Measurements from ENCODE around the gene NDUFB2.
A peak's percentile ranks its signal among the peaks of the same experiment; 100 is the strongest.
"Not testable (repeated sequence)": the region's sequence is repeated elsewhere in the genome, so short reads cannot be mapped to it uniquely, and the experiment has no call there.

Gene NDUFB2

DNA sequence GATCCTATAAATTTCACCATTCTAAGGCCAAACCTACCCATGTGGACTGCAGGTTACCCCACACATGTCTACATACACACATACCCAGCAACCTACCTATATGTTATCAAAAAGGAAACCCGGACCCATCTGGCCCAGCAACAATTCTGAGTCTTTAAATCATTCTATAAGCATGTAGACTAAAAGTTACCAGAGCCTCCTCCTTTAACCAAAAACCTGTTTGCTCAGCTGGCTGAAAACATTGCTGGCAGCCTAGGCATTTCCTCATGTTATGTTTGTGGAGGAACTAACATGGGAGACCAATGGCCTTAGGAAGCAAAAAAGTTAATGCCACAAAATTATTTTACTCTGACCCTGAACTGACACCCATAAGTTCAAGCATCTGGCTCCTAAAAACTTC, 29.0 kb upstream of the NDUFB2 start:
- no peak overlapping the region for H3K4me3 ChIP-seq (ENCODE audit: low read depth, low read length)
- no peak for DNase-seq (ENCODE audit: low read depth)
- TF ChIP-seq, protein P1, sequence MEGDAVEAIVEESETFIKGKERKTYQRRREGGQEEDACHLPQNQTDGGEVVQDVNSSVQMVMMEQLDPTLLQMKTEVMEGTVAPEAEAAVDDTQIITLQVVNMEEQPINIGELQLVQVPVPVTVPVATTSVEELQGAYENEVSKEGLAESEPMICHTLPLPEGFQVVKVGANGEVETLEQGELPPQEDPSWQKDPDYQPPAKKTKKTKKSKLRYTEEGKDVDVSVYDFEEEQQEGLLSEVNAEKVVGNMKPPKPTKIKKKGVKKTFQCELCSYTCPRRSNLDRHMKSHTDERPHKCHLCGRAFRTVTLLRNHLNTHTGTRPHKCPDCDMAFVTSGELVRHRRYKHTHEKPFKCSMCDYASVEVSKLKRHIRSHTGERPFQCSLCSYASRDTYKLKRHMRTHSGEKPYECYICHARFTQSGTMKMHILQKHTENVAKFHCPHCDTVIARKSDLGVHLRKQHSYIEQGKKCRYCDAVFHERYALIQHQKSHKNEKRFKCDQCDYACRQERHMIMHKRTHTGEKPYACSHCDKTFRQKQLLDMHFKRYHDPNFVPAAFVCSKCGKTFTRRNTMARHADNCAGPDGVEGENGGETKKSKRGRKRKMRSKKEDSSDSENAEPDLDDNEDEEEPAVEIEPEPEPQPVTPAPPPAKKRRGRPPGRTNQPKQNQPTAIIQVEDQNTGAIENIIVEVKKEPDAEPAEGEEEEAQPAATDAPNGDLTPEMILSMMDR (IDR thresholded peaks at IDR 0.05; ENCODE audit: insufficient read depth, low read depth, low read length, missing control alignments), result no peak

DNA sequence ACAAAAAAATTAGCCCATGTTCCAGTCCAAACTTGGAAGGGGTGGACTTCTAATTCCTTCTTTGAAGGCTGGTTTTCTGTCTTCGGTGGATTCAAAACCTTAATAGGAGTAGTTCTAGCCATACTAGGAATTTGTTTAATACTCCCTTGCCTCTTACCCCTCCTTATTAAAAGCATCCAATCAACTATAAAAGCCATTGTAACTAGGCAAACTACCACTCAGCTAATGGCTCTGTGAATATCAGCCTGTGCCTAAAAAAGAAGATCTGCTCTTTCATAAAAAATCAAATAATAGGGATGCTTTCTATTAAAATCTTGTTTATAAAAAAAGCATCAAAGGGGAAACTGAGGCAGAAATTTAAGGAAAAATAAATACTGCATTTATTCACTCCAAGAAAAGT, 27.9 kb upstream of the NDUFB2 start:
- no peak for DNase-seq (ENCODE audit: low read depth)
- TF ChIP-seq, protein P1 (IDR thresholded peaks at IDR 0.05; ENCODE audit: insufficient read depth, low read depth, low read length, missing control alignments), result no peak
- no peak overlapping the region for H3K4me3 ChIP-seq (ENCODE audit: low read depth, low read length)

DNA sequence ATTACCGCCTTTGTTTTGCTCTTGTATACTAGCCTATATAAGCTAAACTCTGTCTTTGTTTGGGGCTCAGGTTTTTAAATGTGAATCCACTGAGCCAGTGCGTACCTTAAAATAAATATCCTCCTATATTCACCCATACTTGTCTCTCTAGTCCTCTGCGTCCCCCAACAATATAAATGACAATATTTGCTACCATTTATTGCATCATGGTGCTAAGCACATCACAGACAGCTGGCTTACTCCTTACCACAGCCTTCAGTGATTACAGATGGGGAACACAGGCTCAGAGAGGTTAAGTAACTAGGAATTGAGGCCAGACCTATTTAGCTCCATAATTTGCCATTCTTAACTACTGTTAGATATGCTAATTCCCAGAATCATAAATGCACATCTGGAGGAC, 27.2 kb upstream of the NDUFB2 start:
- no peak for DNase-seq (ENCODE audit: low read depth)
- TF ChIP-seq, protein P1 (IDR thresholded peaks at IDR 0.05; ENCODE audit: insufficient read depth, low read depth, low read length, missing control alignments), result no peak
- no peak overlapping the region for H3K4me3 ChIP-seq (ENCODE audit: low read depth, low read length)

DNA sequence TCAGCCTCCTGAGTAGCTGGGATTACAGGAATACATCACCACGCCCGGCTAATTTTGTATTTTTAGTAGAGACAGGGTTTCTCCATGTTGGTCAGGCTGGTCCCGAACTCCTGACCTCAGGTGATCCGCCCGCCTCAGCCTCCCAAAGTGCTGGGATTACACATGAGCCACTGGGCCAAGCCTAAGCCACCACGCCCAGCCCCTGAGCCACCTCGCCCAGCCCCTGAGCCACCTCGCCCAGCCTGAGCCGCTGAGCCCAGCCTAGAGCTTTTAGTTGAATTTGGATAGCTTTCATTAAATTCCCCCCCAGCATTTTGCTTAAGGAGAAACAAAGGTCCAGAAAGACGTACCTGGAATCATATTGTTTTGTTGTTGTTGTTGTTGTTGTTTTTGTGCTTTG, 26.6 kb upstream of the NDUFB2 start:
- H3K4me3 ChIP-seq (ENCODE audit: low read depth, low read length); DNase-seq (ENCODE audit: low read depth): not testable (repeated sequence)

DNA sequence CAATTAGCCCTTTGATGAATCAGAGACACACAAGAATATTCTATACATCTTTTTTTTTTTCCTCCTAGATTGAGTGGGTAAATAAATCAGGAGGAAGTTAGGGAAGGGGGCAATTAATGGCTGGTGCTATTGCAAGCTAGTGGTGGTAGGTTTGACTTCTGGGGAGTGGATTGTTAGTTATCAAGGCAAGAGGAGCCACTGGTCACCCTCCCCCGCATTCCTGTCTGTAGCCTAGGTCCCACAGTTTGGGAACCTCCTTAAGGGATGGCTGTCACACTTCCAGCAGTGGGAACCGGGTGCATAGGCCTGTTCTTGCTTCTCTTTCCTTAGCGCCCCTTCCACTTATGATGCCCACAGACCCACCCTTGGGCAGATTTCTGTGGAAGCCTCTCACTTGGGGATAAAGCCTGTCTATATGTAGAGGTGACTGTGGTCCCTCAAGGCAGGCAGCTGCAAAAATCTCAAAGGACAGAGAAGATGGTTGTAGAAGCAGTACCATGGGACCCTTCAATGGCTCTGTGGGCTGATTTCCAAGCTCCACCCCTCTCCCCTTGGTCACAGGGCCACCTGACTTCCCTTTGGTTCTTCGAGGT, 26.1 kb upstream of the NDUFB2 start:
- no peak for DNase-seq (ENCODE audit: low read depth)
- TF ChIP-seq, protein P1 (IDR thresholded peaks at IDR 0.05; ENCODE audit: insufficient read depth, low read depth, low read length, missing control alignments), result no peak
- no peak overlapping the region for H3K4me3 ChIP-seq (ENCODE audit: low read depth, low read length)

DNA sequence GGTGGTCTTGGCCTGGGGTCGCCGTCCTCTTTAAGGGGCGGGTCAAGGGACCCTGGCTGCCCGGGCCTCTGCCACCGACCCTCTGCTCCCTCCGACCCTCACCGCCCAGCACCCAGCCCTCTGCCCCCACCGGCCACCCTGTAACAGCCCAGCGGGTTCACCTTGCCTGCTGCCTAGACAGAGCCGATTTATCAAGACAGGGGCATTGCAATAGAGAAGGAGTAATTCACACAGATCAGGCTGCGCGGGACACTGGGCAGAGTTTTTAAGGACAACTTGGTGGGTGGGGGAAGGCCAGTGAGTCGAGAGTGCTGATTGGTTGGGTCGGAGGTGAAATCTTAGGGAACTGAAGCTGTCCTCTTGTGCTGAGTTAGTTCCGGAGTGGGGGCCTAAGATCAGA, 24.5 kb upstream of the NDUFB2 start:
- no peak for DNase-seq (ENCODE audit: low read depth)
- TF ChIP-seq, protein P1 (IDR thresholded peaks at IDR 0.05; ENCODE audit: insufficient read depth, low read depth, low read length, missing control alignments), result no peak
- no peak overlapping the region for H3K4me3 ChIP-seq (ENCODE audit: low read depth, low read length)

DNA sequence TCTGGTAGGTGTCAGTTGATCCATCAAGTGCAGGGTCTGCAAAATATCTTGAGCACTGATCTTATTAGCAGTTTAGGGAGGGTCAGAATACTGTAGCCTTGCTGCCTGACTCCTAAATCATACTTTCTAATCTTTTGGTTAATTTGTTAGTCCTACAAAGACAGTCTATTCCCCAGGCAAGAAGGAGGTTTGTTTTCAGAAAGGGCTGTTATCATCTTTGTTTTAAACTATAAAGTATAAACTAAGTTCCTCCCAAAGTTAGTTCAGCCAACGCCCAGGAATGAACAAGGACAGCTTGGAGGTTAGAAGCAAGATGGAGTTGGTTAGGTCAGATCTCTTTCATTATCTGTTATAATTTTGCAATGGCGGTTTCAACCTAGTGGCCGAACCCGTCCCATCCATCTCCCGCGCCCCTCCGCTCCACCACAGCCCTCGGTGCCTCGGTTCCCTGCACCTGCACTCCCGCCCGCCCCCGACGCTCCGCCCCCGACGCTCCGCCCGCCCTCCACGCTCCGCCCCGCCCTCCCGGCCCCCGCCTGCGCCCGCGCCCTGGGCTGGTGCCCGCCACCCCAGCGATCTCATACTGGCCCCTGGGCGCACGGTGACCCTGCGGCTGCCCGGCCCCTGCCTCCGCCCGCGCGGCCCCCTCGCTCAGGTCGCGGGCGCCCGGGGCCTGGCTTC, 24.0 kb upstream of the NDUFB2 start, which contains the start of gene ADCK2:
TSS of gene ADCK2 (plus strand) at position 564 of the 681 bp plus-strand sequence. CDS start 386 bp downstream, outside the sequence.
- TF ChIP-seq, protein P1 (IDR thresholded peaks at IDR 0.05; ENCODE audit: insufficient read depth, low read depth, low read length, missing control alignments), result no peak

More for the DNA sequence above, 24.0 kb upstream of the NDUFB2 start, which contains the start of gene ADCK2:
- peak; percentile 61 for DNase-seq (ENCODE audit: low read depth)
- H3K4me3 ChIP-seq (ENCODE audit: low read depth, low read length), result peak within 1 kb of the TSS; percentile 72
